Esophagus squamous epithelium (tissue), 4 donors: ENCODE measurements around the gene TEDDM1.

Experiments
- POLR2A ChIP-seq, 4 donors: fragments of 450-650 bp; IDR thresholded peaks; one replicate each; pipeline ENCODE4 v1.6.1; 2017; ENCODE audit warnings: antibody characterized with exemption in 4 of 4, mild to moderate bottlenecking in 4 of 4, moderate library complexity in 3 of 4
- TF ChIP-seq, protein P1 (sequence below), 6 experiments: fragments of 450-650 bp in 4 of 6; fragments of 200-600 bp in 2 of 6; sonication (generic) in 2 of 6; IDR thresholded peaks; one replicate each; pipeline ENCODE4 v1.5.1; 2016 to 2019; ENCODE audit warnings: antibody characterized with exemption in 6 of 6, mild to moderate bottlenecking in 4 of 6, moderate library complexity in 4 of 6

DNA sequence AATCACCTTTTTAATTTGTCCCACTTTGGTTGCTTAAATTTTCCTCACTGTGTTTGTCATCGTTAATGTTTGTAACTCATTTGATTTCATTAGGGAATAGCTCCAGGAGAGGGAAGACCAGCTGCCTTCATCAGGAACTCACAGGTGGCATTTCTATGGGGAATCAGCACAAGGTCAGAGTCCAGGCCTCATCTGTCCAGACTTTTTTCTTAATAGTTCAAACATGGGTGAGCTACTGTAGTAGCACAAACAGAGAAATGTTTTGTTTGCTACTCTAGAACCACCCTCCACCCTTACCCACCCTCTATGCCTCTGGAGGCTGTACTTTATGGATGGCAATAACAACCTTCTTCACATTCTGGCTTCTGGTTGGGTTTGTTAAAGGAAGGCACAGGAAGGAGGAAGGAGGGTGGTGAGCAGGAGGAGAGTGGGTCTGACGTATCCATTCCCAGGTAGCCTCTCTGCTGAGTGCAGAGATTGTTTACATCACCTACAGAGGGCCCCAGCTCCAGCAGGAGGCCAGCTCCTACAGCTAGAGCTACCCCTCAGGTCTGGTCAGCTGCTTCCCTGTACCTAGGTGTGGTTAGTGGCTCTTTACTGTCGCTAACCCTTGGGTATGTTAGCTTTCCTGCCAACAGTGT, 8.1 kb upstream of the TEDDM1 start:
- TF ChIP-seq, protein P1, sequence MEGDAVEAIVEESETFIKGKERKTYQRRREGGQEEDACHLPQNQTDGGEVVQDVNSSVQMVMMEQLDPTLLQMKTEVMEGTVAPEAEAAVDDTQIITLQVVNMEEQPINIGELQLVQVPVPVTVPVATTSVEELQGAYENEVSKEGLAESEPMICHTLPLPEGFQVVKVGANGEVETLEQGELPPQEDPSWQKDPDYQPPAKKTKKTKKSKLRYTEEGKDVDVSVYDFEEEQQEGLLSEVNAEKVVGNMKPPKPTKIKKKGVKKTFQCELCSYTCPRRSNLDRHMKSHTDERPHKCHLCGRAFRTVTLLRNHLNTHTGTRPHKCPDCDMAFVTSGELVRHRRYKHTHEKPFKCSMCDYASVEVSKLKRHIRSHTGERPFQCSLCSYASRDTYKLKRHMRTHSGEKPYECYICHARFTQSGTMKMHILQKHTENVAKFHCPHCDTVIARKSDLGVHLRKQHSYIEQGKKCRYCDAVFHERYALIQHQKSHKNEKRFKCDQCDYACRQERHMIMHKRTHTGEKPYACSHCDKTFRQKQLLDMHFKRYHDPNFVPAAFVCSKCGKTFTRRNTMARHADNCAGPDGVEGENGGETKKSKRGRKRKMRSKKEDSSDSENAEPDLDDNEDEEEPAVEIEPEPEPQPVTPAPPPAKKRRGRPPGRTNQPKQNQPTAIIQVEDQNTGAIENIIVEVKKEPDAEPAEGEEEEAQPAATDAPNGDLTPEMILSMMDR (IDR thresholded peaks at IDR 0.05) = no peak
- no peak for TF ChIP-seq POLR2A (IDR thresholded peaks at IDR 0.05)
